Activated CD4-positive, alpha-beta T cell treated with anti-CD3 and anti-CD28 coated beads for 4 hours (primary cell): ENCODE data around the gene BTLA.
"Not testable (repeated sequence)": the region's sequence is repeated elsewhere in the genome, so short reads cannot be mapped to it uniquely, and the experiment has no call there.

Experiments
- DNase-seq, 2 donors: peaks; one replicate each; pipeline ENCODE4 v3.0.0-alpha.2; 2020

BTLA gene

GRCh38 chr3:112437146-112438022, 61.9 kb downstream of the BTLA start:
- DNase-seq: peak in 1 of 2 donors; percentile 11

GRCh38 chr3:112429960-112430359, 69.3 kb downstream of the BTLA start:
- no peak for DNase-seq

GRCh38 chr3:112427123-112427522, 72.1 kb downstream of the BTLA start:
- no peak for DNase-seq

GRCh38 chr3:112425858-112426750, 73.2 kb downstream of the BTLA start:
- no peak for DNase-seq

GRCh38 chr3:112425382-112425781, 73.9 kb downstream of the BTLA start:
- no peak for DNase-seq

GRCh38 chr3:112424394-112424793, 74.9 kb downstream of the BTLA start:
- no peak for DNase-seq

- DNase-seq: not testable (repeated sequence)
Observed at GRCh38 chr3:112422921-112423320, 76.4 kb downstream of the BTLA start.

- DNase-seq: not testable (repeated sequence)
Observed at GRCh38 chr3:112418526-112418925, 80.7 kb downstream of the BTLA start.

- DNase-seq: no peak
Observed at GRCh38 chr3:112417696-112418318, 81.5 kb downstream of the BTLA start.

GRCh38 chr3:112416391-112417212, 82.7 kb downstream of the BTLA start:
- no peak for DNase-seq

- DNase-seq: no peak
Observed at GRCh38 chr3:112415390-112415789, 83.9 kb downstream of the BTLA start.
